Neural crest cell (in vitro differentiated cells): ENCODE results near the gene AGMAT. TPM values are rescaled to one million over a fixed set of nuclear protein-coding genes. Genes with fewer than 3 reads are reported as not detected.

Experiments
- DNase-seq: peaks from one replicate; pipeline ENCODE4 v3.0.0; 2021; ENCODE audit warnings: low read depth, mixed read lengths, low spot score
- H3K27ac Mint-ChIP-seq: one replicate; pipeline ENCODE4 v1.8.0; 2021; ENCODE audit warnings: mild to moderate bottlenecking, mixed read lengths; ENCODE audit not compliant: unreplicated experiment
- H3K27me3 Mint-ChIP-seq: 2 replicates; pipeline ENCODE4 v1.8.0; 2021; ENCODE audit warnings: low read depth, mild to moderate bottlenecking, mixed read lengths
- H3K36me3 Mint-ChIP-seq: 2 replicates; pipeline ENCODE4 v1.8.0; 2021; ENCODE audit warnings: low read depth, mild to moderate bottlenecking, mixed read lengths
- H3K4me1 Mint-ChIP-seq: 2 replicates; pipeline ENCODE4 v1.8.0; 2021; ENCODE audit warnings: mixed read lengths
- H3K4me3 Mint-ChIP-seq: one replicate; pipeline ENCODE4 v1.8.0; 2021; ENCODE audit warnings: mild to moderate bottlenecking, mixed read lengths
- H3K9me3 Mint-ChIP-seq: 2 replicates; pipeline ENCODE4 v1.8.0; 2021; ENCODE audit warnings: mixed read lengths
- total RNA-seq: library from RNA; stranded (reverse); gene quantifications from 2 replicates; pipeline ENCODE4 v1.2.1, GENCODE V29; 2021
- TF ChIP-seq, protein P1 (sequence below): fragments of 200-600 bp; sonication (generic); conservative IDR thresholded peaks from 2 replicates; pipeline ENCODE4 v1.5.0; 2021; ENCODE audit warnings: antibody characterized with exemption, mild to moderate bottlenecking

Gene AGMAT
- total RNA-seq, 1 donor from 2014 or later = 1.4 TPM

GRCh38 chr1:15603050-15603965 is 18.5 kb upstream of the AGMAT start:
- H3K9me3 Mint-ChIP-seq = peaks cover 2% of the 10 kb centered on the region
- peak overlapping the region; percentile 44 for H3K27ac Mint-ChIP-seq
- H3K36me3 Mint-ChIP-seq = no peaks in the 10 kb centered on the region
- TF ChIP-seq, protein P1, sequence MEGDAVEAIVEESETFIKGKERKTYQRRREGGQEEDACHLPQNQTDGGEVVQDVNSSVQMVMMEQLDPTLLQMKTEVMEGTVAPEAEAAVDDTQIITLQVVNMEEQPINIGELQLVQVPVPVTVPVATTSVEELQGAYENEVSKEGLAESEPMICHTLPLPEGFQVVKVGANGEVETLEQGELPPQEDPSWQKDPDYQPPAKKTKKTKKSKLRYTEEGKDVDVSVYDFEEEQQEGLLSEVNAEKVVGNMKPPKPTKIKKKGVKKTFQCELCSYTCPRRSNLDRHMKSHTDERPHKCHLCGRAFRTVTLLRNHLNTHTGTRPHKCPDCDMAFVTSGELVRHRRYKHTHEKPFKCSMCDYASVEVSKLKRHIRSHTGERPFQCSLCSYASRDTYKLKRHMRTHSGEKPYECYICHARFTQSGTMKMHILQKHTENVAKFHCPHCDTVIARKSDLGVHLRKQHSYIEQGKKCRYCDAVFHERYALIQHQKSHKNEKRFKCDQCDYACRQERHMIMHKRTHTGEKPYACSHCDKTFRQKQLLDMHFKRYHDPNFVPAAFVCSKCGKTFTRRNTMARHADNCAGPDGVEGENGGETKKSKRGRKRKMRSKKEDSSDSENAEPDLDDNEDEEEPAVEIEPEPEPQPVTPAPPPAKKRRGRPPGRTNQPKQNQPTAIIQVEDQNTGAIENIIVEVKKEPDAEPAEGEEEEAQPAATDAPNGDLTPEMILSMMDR = no peak
- peaks cover 14% of the 10 kb centered on the region for H3K4me1 Mint-ChIP-seq
- peaks cover 12% of the 10 kb centered on the region for H3K27me3 Mint-ChIP-seq
- H3K4me3 Mint-ChIP-seq = peak overlapping the region; percentile 81
- DNase-seq = peak; percentile 84

- no peak overlapping the region for H3K4me3 Mint-ChIP-seq
Observed at GRCh38 chr1:15598436-15598835, 13.6 kb upstream of the AGMAT start.

GRCh38 chr1:15595809-15596617 is 11.2 kb upstream of the AGMAT start:
- peaks cover 18% of the 10 kb centered on the region for H3K27me3 Mint-ChIP-seq
- no peak overlapping the region for H3K4me3 Mint-ChIP-seq
- no peaks in the 10 kb centered on the region for H3K36me3 Mint-ChIP-seq
- H3K27ac Mint-ChIP-seq = no peak overlapping the region
- TF ChIP-seq, protein P1 = no peak
- no peaks in the 10 kb centered on the region for H3K9me3 Mint-ChIP-seq
- H3K4me1 Mint-ChIP-seq = peaks cover 5% of the 10 kb centered on the region
- DNase-seq = no peak

More at GRCh38 chr1:15598436-15598835, 13.6 kb upstream of the AGMAT start:
- H3K9me3 Mint-ChIP-seq = no peaks in the 10 kb centered on the region
- no peaks in the 10 kb centered on the region for H3K36me3 Mint-ChIP-seq
- TF ChIP-seq, protein P1 = no peak
- peaks cover 18% of the 10 kb centered on the region for H3K27me3 Mint-ChIP-seq
- H3K27ac Mint-ChIP-seq = no peak overlapping the region
- H3K4me1 Mint-ChIP-seq = peaks cover 14% of the 10 kb centered on the region
- DNase-seq = no peak

DNA sequence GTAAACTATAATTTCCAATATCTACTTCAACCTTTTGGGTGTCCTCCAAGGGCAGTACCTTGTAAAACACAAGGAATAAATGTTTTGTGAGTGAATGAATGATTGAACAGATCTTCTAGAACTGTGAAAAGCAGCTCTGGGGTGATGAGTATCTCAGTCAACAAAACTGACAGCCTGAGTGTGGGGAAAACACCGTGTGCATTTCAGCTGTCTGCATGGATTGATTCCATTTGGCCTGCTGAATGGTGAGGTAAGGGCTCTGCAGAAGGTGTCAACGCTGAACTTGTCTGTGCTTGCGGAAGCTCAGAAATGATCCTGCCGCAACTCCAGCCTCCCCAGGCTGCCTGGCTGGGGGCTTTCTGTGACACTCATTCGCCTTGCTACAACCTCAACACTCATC is 7.4 kb upstream of the AGMAT start:
- peaks cover 5% of the 10 kb centered on the region for H3K4me1 Mint-ChIP-seq
- no peak overlapping the region for H3K27ac Mint-ChIP-seq
- H3K9me3 Mint-ChIP-seq = peaks cover 3% of the 10 kb centered on the region
- TF ChIP-seq, protein P1 = no peak
- peaks cover 14% of the 10 kb centered on the region for H3K27me3 Mint-ChIP-seq
- DNase-seq = no peak
- H3K36me3 Mint-ChIP-seq = no peaks in the 10 kb centered on the region
- no peak overlapping the region for H3K4me3 Mint-ChIP-seq

GRCh38 chr1:15583016-15583706 is 1.7 kb downstream of the AGMAT start:
- Mint-ChIP-seq H3K4me1 (peaks cover 12% of the 10 kb centered on the region), H3K27ac (no peak overlapping the region), H3K4me3 (no peak overlapping the region), H3K27me3 (peaks cover 7% of the 10 kb centered on the region), H3K36me3 (no peaks in the 10 kb centered on the region), H3K9me3 (peaks cover 2% of the 10 kb centered on the region)
- TF ChIP-seq, protein P1 = no peak
- no peak for DNase-seq
